BLaER1 treated with 17β-estradiol and CSF1 and Interleukin-3, amounts not matched to agents 10 nM and 100 nM (cell line): ENCODE data around the gene SNED1.

Source experiments
- H3K27ac ChIP-seq, 11 experiments: shearing (Covaris generic); formaldehyde crosslinking; 2 replicates each; pipeline ENCODE4 v1.8.1; 2022
- H3K27me3 ChIP-seq, 11 experiments: shearing (Covaris generic); formaldehyde crosslinking; 2 replicates each; pipeline ENCODE4 v1.8.1; 2022
- H3K36me3 ChIP-seq, 11 experiments: shearing (Covaris generic); formaldehyde crosslinking; 2 replicates each; pipeline ENCODE4 v1.8.1; 2022
- H3K4me1 ChIP-seq, 10 experiments: shearing (Covaris generic); formaldehyde crosslinking; 2 replicates each; pipeline ENCODE4 v1.8.1; 2022
- H3K4me2 ChIP-seq, 11 experiments: shearing (Covaris generic); formaldehyde crosslinking; 2 replicates each; pipeline ENCODE4 v1.8.1; 2022
- H3K4me3 ChIP-seq, 10 experiments: shearing (Covaris generic); formaldehyde crosslinking; 2 replicates each; pipeline ENCODE4 v1.8.1; 2022
- H3K9ac ChIP-seq, 11 experiments: shearing (Covaris generic); formaldehyde crosslinking; 2 replicates each; pipeline ENCODE4 v1.8.1; 2022
- H3K9me3 ChIP-seq, 11 experiments: shearing (Covaris generic); formaldehyde crosslinking; replicated peaks in 1 of 11; 2 replicates each; pipeline ENCODE4 v1.8.1; 2022
- H4K20me1 ChIP-seq, 11 experiments: shearing (Covaris generic); formaldehyde crosslinking; 2 replicates each; pipeline ENCODE4 v1.8.1; 2022
- Cebpa-rat ChIP-seq, 11 experiments: shearing (Covaris generic); IDR thresholded peaks; 2 replicates each; pipeline ENCODE4 v1.8.1; 2022

Gene SNED1

GRCh38 chr2:241052677-241053360 is 54.4 kb downstream of the SNED1 start:
- no peak for TF ChIP-seq Cebpa-rat (IDR thresholded peaks at IDR 0.05)
- Histone ChIP-seq H3K27me3 (no peaks in the 10 kb centered on the region), H3K9ac (no peak overlapping the region)

GRCh38 chr2:241053576-241054251 is 55.3 kb downstream of the SNED1 start:
- H3K9me3 ChIP-seq, result no peaks in the 10 kb centered on the region
- no peak for TF ChIP-seq Cebpa-rat (IDR thresholded peaks at IDR 0.05)
- H4K20me1 ChIP-seq, result peaks cover 0 to 12% (median 0%) of the 10 kb centered on the region in 11 experiments; a peak in 4 of 22 replicates
- no peak overlapping the region for H3K9ac ChIP-seq
- H3K4me2 ChIP-seq, result no peak overlapping the region
- H3K4me3 ChIP-seq, result no peak overlapping the region
- no peaks in the 10 kb centered on the region for H3K27me3 ChIP-seq
- no peak overlapping the region for H3K27ac ChIP-seq
- peaks cover 0 to 18% (median 13%) of the 10 kb centered on the region in 10 experiments; a peak in 14 of 20 replicates for H3K4me1 ChIP-seq
- H3K36me3 ChIP-seq, result no peaks in the 10 kb centered on the region

More at GRCh38 chr2:241052677-241053360, 54.4 kb downstream of the SNED1 start:
- no peaks in the 10 kb centered on the region for H3K9me3 ChIP-seq
- H3K4me2 ChIP-seq, result no peak overlapping the region
- H3K4me1 ChIP-seq, result peaks cover 0 to 18% (median 13%) of the 10 kb centered on the region in 10 experiments; a peak in 14 of 20 replicates
- no peak overlapping the region for H3K27ac ChIP-seq
- peaks cover 0 to 12% (median 0%) of the 10 kb centered on the region in 11 experiments; a peak in 4 of 22 replicates for H4K20me1 ChIP-seq
- no peak overlapping the region for H3K4me3 ChIP-seq
- no peaks in the 10 kb centered on the region for H3K36me3 ChIP-seq

DNA sequence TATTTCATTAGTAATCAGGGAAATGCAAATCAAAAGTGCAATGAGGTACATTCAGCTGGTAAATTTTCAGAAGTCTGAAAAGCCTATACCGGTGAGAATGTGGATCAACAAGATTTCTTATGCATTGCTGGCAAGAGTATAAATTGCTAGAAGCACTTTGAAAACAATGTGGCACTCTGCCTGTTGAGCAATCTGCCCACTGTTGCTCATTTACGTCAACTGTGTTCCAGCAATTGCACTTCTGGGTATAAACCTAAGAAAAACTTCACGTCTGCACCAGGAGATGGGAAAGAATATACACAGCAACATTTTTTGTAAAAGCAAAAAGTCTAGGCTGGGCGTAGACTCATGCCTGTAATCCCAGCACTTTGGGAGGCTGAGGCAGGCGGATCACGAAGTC is 62.9 kb downstream of the SNED1 start:
- no peaks in the 10 kb centered on the region for H3K27me3 ChIP-seq
- no peak for TF ChIP-seq Cebpa-rat (IDR thresholded peaks at IDR 0.05)
- H3K4me3 ChIP-seq, result no peak overlapping the region
- no peaks in the 10 kb centered on the region for H3K36me3 ChIP-seq
- H4K20me1 ChIP-seq, result peaks cover 0 to 28% (median 0%) of the 10 kb centered on the region in 11 experiments; a peak in 1 of 22 replicates
- H3K4me1 ChIP-seq, result peaks cover 0 to 4% (median 0%) of the 10 kb centered on the region in 10 experiments; a peak in 2 of 20 replicates
- H3K27ac ChIP-seq, result no peak overlapping the region
- H3K9me3 ChIP-seq, result no peaks in the 10 kb centered on the region
- no peak overlapping the region for H3K9ac ChIP-seq
- no peak overlapping the region for H3K4me2 ChIP-seq

- TF ChIP-seq Cebpa-rat (IDR thresholded peaks at IDR 0.05), result no peak
- H3K4me1 ChIP-seq, result peaks cover 0 to 4% (median 0%) of the 10 kb centered on the region in 10 experiments; a peak in 2 of 20 replicates
Observed at GRCh38 chr2:241062389-241063092, 64.1 kb downstream of the SNED1 start.

GRCh38 chr2:241063093-241063551 is 64.7 kb downstream of the SNED1 start:
- TF ChIP-seq Cebpa-rat (IDR thresholded peaks at IDR 0.05), result no peak

More at GRCh38 chr2:241062389-241063092, 64.1 kb downstream of the SNED1 start:
- Histone ChIP-seq H3K9me3 (no peaks in the 10 kb centered on the region), H3K27ac (no peak overlapping the region), H3K36me3 (no peaks in the 10 kb centered on the region), H3K4me3 (no peak overlapping the region), H3K9ac (no peak overlapping the region), H3K27me3 (no peaks in the 10 kb centered on the region), H3K4me2 (no peak overlapping the region), H4K20me1 (peaks cover 0 to 40% (median 0%) of the 10 kb centered on the region in 11 experiments; a peak in 2 of 22 replicates)

GRCh38 chr2:241063587-241063986 is 65.2 kb downstream of the SNED1 start:
- no peak overlapping the region for H3K4me3 ChIP-seq
- no peaks in the 10 kb centered on the region for H3K9me3 ChIP-seq
- no peaks in the 10 kb centered on the region for H3K36me3 ChIP-seq
- H4K20me1 ChIP-seq, result peaks cover 0 to 43% (median 0%) of the 10 kb centered on the region in 11 experiments; a peak in 2 of 22 replicates
- H3K9ac ChIP-seq, result no peak overlapping the region
- no peak overlapping the region for H3K27ac ChIP-seq
- H3K27me3 ChIP-seq, result no peaks in the 10 kb centered on the region
- no peak for TF ChIP-seq Cebpa-rat (IDR thresholded peaks at IDR 0.05)
- H3K4me2 ChIP-seq, result peak overlapping the region in 8 of 11 experiments; percentile 18 to 46 (median 28); a peak in 6 of 22 replicates
- H3K4me1 ChIP-seq, result peaks cover 0 to 4% (median 0%) of the 10 kb centered on the region in 10 experiments; a peak in 2 of 20 replicates

More at GRCh38 chr2:241063093-241063551, 64.7 kb downstream of the SNED1 start:
- H3K36me3 ChIP-seq, result no peaks in the 10 kb centered on the region
- peaks cover 0 to 40% (median 0%) of the 10 kb centered on the region in 11 experiments; a peak in 2 of 22 replicates for H4K20me1 ChIP-seq
- H3K9me3 ChIP-seq, result no peaks in the 10 kb centered on the region
- peaks cover 0 to 4% (median 0%) of the 10 kb centered on the region in 10 experiments; a peak in 2 of 20 replicates for H3K4me1 ChIP-seq
- no peak overlapping the region for H3K9ac ChIP-seq
- no peak overlapping the region for H3K4me3 ChIP-seq
- H3K27me3 ChIP-seq, result no peaks in the 10 kb centered on the region
- H3K4me2 ChIP-seq, result no peak overlapping the region
- H3K27ac ChIP-seq, result no peak overlapping the region

GRCh38 chr2:241064008-241064801 is 65.8 kb downstream of the SNED1 start:
- H3K27ac ChIP-seq, result no peak overlapping the region
- H3K9ac ChIP-seq, result no peak overlapping the region
- H3K4me1 ChIP-seq, result peaks cover 0 to 4% (median 0%) of the 10 kb centered on the region in 10 experiments; a peak in 2 of 20 replicates
- H3K4me2 ChIP-seq, result peak overlapping the region in 10 of 11 experiments; percentile 18 to 68 (median 29); a peak in 10 of 22 replicates
- no peak overlapping the region for H3K4me3 ChIP-seq
- TF ChIP-seq Cebpa-rat (IDR thresholded peaks at IDR 0.05), result no peak
- H4K20me1 ChIP-seq, result peaks cover 0 to 50% (median 0%) of the 10 kb centered on the region in 11 experiments; a peak in 5 of 22 replicates
- H3K36me3 ChIP-seq, result no peaks in the 10 kb centered on the region
- H3K27me3 ChIP-seq, result no peaks in the 10 kb centered on the region
- no peaks in the 10 kb centered on the region for H3K9me3 ChIP-seq

DNA sequence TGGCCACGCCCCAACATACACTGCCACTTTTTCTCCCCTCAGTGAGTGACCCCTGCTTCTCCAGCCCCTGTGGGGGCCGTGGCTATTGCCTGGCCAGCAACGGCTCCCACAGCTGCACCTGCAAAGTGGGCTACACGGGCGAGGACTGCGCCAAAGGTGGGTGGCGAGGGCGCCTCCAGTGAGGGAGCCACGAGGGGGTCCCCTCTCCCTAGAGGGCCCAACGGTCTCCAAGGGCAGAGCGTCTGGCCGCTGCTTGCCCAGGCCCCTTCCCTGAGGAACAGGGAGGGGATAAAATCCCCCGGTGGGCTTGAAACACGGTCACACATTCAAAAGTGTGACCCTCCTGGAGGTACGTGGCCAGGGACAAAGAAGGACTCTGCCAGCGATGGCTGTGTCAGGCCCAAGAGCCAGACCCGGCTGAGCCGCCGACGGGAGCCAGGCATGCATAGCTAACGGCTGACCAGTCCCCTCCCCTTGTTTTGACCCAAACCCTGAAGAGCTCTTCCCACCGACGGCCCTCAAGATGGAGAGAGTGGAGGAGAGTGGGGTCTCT is 66.5 kb downstream of the SNED1 start:
- Histone ChIP-seq H3K9me3 (no peaks in the 10 kb centered on the region), H3K36me3 (no peaks in the 10 kb centered on the region), H3K4me2 (0 out of 22 replicates have a peak overlapping the region, but pooled peaks of 1 of the 11 experiments have one; percentile 46), H4K20me1 (peaks cover 0 to 56% (median 0%) of the 10 kb centered on the region in 11 experiments; a peak in 5 of 22 replicates), H3K4me1 (peaks cover 0 to 4% (median 0%) of the 10 kb centered on the region in 10 experiments; a peak in 2 of 20 replicates), H3K9ac (no peak overlapping the region), H3K4me3 (no peak overlapping the region), H3K27ac (no peak overlapping the region), H3K27me3 (no peaks in the 10 kb centered on the region)
- TF ChIP-seq Cebpa-rat (IDR thresholded peaks at IDR 0.05), result no peak
